ENCODE results near the gene CDIPT.

The CDIPT gene

GRCh38 chr16:29809031-29809747 is 53.8 kb downstream of the CDIPT start:
- no peak for DNase-seq
